ENCODE measurements around the gene FOXP1. TPM values are rescaled to one million over a fixed set of nuclear protein-coding genes. Genes with fewer than 3 reads are reported as not detected.

Gene FOXP1
- total and polyA plus RNA-seq, 2 of the 8 experiments (the other 6 are each of a cell fraction or from before 2014, with no cell fraction given): 13.9 to 25.4 TPM

DNA sequence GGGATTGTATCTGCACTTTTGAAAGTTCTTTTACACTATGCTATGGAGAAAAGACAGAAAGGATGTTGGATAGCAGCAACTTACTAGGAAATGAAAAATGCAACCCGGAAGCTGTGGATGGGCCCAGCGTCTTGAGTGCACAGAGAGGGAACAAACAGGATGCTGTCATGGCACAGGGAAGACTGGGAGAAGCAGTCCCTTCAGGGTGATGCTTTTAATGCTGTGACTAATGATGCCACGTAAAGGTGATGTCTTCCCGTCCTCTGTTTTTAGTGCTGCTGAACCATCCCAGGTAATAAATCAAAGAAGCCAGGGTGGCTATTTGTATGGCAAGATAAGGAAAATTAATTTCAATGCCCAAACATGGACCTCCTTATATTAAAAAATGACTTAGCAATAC is 437.6 kb downstream of the FOXP1 start (continued):
- TF ChIP-seq, protein P1, sequence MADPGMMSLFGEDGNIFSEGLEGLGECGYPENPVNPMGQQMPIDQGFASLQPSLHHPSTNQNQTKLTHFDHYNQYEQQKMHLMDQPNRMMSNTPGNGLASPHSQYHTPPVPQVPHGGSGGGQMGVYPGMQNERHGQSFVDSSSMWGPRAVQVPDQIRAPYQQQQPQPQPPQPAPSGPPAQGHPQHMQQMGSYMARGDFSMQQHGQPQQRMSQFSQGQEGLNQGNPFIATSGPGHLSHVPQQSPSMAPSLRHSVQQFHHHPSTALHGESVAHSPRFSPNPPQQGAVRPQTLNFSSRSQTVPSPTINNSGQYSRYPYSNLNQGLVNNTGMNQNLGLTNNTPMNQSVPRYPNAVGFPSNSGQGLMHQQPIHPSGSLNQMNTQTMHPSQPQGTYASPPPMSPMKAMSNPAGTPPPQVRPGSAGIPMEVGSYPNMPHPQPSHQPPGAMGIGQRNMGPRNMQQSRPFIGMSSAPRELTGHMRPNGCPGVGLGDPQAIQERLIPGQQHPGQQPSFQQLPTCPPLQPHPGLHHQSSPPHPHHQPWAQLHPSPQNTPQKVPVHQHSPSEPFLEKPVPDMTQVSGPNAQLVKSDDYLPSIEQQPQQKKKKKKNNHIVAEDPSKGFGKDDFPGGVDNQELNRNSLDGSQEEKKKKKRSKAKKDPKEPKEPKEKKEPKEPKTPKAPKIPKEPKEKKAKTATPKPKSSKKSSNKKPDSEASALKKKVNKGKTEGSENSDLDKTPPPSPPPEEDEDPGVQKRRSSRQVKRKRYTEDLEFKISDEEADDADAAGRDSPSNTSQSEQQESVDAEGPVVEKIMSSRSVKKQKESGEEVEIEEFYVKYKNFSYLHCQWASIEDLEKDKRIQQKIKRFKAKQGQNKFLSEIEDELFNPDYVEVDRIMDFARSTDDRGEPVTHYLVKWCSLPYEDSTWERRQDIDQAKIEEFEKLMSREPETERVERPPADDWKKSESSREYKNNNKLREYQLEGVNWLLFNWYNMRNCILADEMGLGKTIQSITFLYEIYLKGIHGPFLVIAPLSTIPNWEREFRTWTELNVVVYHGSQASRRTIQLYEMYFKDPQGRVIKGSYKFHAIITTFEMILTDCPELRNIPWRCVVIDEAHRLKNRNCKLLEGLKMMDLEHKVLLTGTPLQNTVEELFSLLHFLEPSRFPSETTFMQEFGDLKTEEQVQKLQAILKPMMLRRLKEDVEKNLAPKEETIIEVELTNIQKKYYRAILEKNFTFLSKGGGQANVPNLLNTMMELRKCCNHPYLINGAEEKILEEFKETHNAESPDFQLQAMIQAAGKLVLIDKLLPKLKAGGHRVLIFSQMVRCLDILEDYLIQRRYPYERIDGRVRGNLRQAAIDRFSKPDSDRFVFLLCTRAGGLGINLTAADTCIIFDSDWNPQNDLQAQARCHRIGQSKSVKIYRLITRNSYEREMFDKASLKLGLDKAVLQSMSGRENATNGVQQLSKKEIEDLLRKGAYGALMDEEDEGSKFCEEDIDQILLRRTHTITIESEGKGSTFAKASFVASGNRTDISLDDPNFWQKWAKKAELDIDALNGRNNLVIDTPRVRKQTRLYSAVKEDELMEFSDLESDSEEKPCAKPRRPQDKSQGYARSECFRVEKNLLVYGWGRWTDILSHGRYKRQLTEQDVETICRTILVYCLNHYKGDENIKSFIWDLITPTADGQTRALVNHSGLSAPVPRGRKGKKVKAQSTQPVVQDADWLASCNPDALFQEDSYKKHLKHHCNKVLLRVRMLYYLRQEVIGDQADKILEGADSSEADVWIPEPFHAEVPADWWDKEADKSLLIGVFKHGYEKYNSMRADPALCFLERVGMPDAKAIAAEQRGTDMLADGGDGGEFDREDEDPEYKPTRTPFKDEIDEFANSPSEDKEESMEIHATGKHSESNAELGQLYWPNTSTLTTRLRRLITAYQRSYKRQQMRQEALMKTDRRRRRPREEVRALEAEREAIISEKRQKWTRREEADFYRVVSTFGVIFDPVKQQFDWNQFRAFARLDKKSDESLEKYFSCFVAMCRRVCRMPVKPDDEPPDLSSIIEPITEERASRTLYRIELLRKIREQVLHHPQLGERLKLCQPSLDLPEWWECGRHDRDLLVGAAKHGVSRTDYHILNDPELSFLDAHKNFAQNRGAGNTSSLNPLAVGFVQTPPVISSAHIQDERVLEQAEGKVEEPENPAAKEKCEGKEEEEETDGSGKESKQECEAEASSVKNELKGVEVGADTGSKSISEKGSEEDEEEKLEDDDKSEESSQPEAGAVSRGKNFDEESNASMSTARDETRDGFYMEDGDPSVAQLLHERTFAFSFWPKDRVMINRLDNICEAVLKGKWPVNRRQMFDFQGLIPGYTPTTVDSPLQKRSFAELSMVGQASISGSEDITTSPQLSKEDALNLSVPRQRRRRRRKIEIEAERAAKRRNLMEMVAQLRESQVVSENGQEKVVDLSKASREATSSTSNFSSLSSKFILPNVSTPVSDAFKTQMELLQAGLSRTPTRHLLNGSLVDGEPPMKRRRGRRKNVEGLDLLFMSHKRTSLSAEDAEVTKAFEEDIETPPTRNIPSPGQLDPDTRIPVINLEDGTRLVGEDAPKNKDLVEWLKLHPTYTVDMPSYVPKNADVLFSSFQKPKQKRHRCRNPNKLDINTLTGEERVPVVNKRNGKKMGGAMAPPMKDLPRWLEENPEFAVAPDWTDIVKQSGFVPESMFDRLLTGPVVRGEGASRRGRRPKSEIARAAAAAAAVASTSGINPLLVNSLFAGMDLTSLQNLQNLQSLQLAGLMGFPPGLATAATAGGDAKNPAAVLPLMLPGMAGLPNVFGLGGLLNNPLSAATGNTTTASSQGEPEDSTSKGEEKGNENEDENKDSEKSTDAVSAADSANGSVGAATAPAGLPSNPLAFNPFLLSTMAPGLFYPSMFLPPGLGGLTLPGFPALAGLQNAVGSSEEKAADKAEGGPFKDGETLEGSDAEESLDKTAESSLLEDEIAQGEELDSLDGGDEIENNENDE (IDR thresholded peaks at IDR 0.05; ENCODE audit: insufficient replicate concordance, low read length): no peak
- TF ChIP-seq CHD1 (IDR thresholded peaks at IDR 0.05; ENCODE audit: low read depth, low read length): no peak
- TF ChIP-seq TAF7 (optimal IDR thresholded peaks at IDR 0.05; ENCODE audit: borderline replicate concordance, low read depth, low read length): no peak
- TF ChIP-seq SIN3A (conservative IDR thresholded peaks at IDR 0.05 in 1 of 2, IDR thresholded peaks at IDR 0.05 in 1 of 2; ENCODE audit: low read depth in 1 of 2, low read length in 2 of 2): no peak
- TF ChIP-seq PHF8 (conservative IDR thresholded peaks at IDR 0.05; ENCODE audit: low read depth, low read length): no peak
- no peak for TF ChIP-seq RXRA (IDR thresholded peaks at IDR 0.05; ENCODE audit: insufficient read depth, low read depth, low read length)
- no peak for TF ChIP-seq ZNF274 (IDR thresholded peaks at IDR 0.05; ENCODE audit: borderline replicate concordance, extremely low read depth, low read length)
- TF ChIP-seq, protein P2, sequence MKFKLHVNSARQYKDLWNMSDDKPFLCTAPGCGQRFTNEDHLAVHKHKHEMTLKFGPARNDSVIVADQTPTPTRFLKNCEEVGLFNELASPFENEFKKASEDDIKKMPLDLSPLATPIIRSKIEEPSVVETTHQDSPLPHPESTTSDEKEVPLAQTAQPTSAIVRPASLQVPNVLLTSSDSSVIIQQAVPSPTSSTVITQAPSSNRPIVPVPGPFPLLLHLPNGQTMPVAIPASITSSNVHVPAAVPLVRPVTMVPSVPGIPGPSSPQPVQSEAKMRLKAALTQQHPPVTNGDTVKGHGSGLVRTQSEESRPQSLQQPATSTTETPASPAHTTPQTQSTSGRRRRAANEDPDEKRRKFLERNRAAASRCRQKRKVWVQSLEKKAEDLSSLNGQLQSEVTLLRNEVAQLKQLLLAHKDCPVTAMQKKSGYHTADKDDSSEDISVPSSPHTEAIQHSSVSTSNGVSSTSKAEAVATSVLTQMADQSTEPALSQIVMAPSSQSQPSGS (IDR thresholded peaks at IDR 0.05; ENCODE audit: low read length): no peak
- no peak for TF ChIP-seq EP300 (IDR thresholded peaks at IDR 0.05; ENCODE audit: borderline replicate concordance in 1 of 2, low read depth in 2 of 2, low read length in 2 of 2)

All from H1 (cell line).